ENCODE results near the gene JCAD.
A peak's percentile ranks its signal among the peaks of the same experiment; 100 is the strongest.
"Not testable (repeated sequence)": the region's sequence is repeated elsewhere in the genome, so short reads cannot be mapped to it uniquely, and the experiment has no call there.

Gene JCAD

GRCh38 chr10:30059209-30060107 lies at the start of gene JCAD:
JCAD (minus strand) TSS chr10:30059586; CDS start chr10:30047812, 11,774 bp downstream.
- ATAC-seq (peak; percentile 75), DNase-seq (peak; percentile 66)
- peaks cover 58% of the 10 kb centered on the region for H3K27me3 Mint-ChIP-seq

GRCh38 chr10:30106987-30107386 lies 47.6 kb upstream of the JCAD start:
- DNase-seq (no peak), ATAC-seq (no peak)
- Mint-ChIP-seq H3K9me3 (no peaks in the 10 kb centered on the region), H3K4me1 (no peaks in the 10 kb centered on the region), H3K27ac (no peak overlapping the region), H3K36me3 (ENCODE audit: low read depth) (no peaks in the 10 kb centered on the region), H3K27me3 (peaks cover 12% of the 10 kb centered on the region), H3K4me3 (no peak overlapping the region)

More at GRCh38 chr10:30059209-30060107, at the start of gene JCAD:
- Mint-ChIP-seq H3K36me3 (ENCODE audit: low read depth) (no peaks in the 10 kb centered on the region), H3K9me3 (no peaks in the 10 kb centered on the region), H3K27ac (no peak within 1 kb of the TSS), H3K4me3 (peak within 1 kb of the TSS; percentile 61), H3K4me1 (peaks cover 7% of the 10 kb centered on the region)

GRCh38 chr10:30103595-30104320 lies 44.4 kb upstream of the JCAD start:
- DNase-seq (no peak), ATAC-seq (no peak)
- H3K4me1 Mint-ChIP-seq = no peaks in the 10 kb centered on the region
- no peaks in the 10 kb centered on the region for H3K9me3 Mint-ChIP-seq
- no peak overlapping the region for H3K4me3 Mint-ChIP-seq
- H3K27me3 Mint-ChIP-seq = peaks cover 16% of the 10 kb centered on the region
- H3K27ac Mint-ChIP-seq = no peak overlapping the region
- H3K36me3 Mint-ChIP-seq (ENCODE audit: low read depth) = no peaks in the 10 kb centered on the region

DNA sequence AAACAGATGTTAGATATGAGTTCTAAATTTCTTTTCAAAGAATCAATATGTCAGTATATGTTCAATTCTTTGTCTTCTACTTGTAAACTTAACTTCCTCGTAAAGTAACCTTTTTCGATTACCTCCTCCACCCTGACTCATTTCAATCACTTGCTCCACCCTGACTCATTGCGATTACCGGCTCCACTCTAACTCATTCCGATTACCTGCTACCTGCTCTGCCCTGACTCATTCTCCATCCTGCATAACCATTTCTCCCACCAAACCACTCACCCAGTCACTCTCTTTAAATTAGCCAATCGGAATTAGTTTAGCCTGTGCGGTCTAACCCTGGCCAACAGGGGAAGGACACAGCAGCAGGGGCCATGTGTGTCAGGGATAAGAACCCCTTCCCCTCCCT lies 40.3 kb upstream of the JCAD start:
- peaks cover 21% of the 10 kb centered on the region for H3K27me3 Mint-ChIP-seq
- H3K27ac Mint-ChIP-seq; DNase-seq; ATAC-seq; H3K36me3 Mint-ChIP-seq (ENCODE audit: low read depth); H3K4me3 Mint-ChIP-seq; H3K4me1 Mint-ChIP-seq; H3K9me3 Mint-ChIP-seq: not testable (repeated sequence)

- Mint-ChIP-seq H3K9me3 (no peaks in the 10 kb centered on the region), H3K27me3 (peaks cover 22% of the 10 kb centered on the region), H3K4me1 (no peaks in the 10 kb centered on the region), H3K36me3 (ENCODE audit: low read depth) (no peaks in the 10 kb centered on the region), H3K4me3 (no peak overlapping the region), H3K27ac (no peak overlapping the region)
- no peak for ATAC-seq
- no peak for DNase-seq
These were observed 39.7 kb upstream of the JCAD start for GRCh38 chr10:30099101-30099500.

GRCh38 chr10:30098629-30099028 lies 39.2 kb upstream of the JCAD start:
- no peak overlapping the region for H3K27ac Mint-ChIP-seq
- no peak overlapping the region for H3K4me3 Mint-ChIP-seq
- ATAC-seq = no peak
- DNase-seq = no peak
- H3K36me3 Mint-ChIP-seq (ENCODE audit: low read depth) = no peaks in the 10 kb centered on the region
- H3K9me3 Mint-ChIP-seq = no peaks in the 10 kb centered on the region
- no peaks in the 10 kb centered on the region for H3K4me1 Mint-ChIP-seq
- H3K27me3 Mint-ChIP-seq = peaks cover 18% of the 10 kb centered on the region

DNA sequence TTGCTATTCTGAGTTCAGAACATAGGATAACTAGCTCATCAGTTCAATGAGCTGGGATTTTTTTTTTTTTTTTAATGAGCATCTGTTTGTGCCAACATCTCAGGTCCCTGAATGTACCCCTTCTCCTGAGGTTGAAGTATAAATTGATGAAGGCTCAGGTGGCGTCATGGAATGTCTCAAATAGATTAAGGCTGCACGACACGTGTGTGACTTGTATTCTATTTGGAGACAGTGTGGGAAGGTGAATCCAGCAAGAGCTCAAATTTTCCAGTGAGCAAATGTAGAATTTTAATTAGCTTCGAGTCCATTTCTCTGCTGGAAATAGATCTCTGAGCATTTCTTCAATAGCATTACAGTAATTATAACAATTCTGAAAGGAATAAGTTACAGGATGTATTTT lies 37.2 kb upstream of the JCAD start:
- Mint-ChIP-seq H3K36me3 (ENCODE audit: low read depth) (no peaks in the 10 kb centered on the region), H3K27me3 (peaks cover 18% of the 10 kb centered on the region), H3K27ac (no peak overlapping the region), H3K4me1 (no peaks in the 10 kb centered on the region), H3K4me3 (no peak overlapping the region), H3K9me3 (no peaks in the 10 kb centered on the region)
- DNase-seq = no peak
- no peak for ATAC-seq

GRCh38 chr10:30095631-30096422 lies 36.4 kb upstream of the JCAD start:
- no peak for ATAC-seq
- Mint-ChIP-seq H3K9me3 (no peaks in the 10 kb centered on the region), H3K4me1 (no peaks in the 10 kb centered on the region), H3K36me3 (ENCODE audit: low read depth) (no peaks in the 10 kb centered on the region), H3K27ac (no peak overlapping the region), H3K4me3 (no peak overlapping the region), H3K27me3 (peaks cover 18% of the 10 kb centered on the region)
- DNase-seq = no peak

- no peak overlapping the region for H3K27ac Mint-ChIP-seq
- H3K4me1 Mint-ChIP-seq = no peaks in the 10 kb centered on the region
- no peaks in the 10 kb centered on the region for H3K9me3 Mint-ChIP-seq
- H3K4me3 Mint-ChIP-seq = no peak overlapping the region
- DNase-seq (no peak), ATAC-seq (no peak)
- peaks cover 15% of the 10 kb centered on the region for H3K27me3 Mint-ChIP-seq
- H3K36me3 Mint-ChIP-seq (ENCODE audit: low read depth) = no peaks in the 10 kb centered on the region
These were observed 35.2 kb upstream of the JCAD start for GRCh38 chr10:30094601-30095000.

- H3K9me3 Mint-ChIP-seq = no peaks in the 10 kb centered on the region
- H3K27ac Mint-ChIP-seq = no peak overlapping the region
- DNase-seq (no peak), ATAC-seq (no peak)
- peaks cover 14% of the 10 kb centered on the region for H3K27me3 Mint-ChIP-seq
- H3K36me3 Mint-ChIP-seq (ENCODE audit: low read depth) = no peaks in the 10 kb centered on the region
- no peak overlapping the region for H3K4me3 Mint-ChIP-seq
- no peaks in the 10 kb centered on the region for H3K4me1 Mint-ChIP-seq
These were observed 34.0 kb upstream of the JCAD start for GRCh38 chr10:30093303-30093950.

DNA sequence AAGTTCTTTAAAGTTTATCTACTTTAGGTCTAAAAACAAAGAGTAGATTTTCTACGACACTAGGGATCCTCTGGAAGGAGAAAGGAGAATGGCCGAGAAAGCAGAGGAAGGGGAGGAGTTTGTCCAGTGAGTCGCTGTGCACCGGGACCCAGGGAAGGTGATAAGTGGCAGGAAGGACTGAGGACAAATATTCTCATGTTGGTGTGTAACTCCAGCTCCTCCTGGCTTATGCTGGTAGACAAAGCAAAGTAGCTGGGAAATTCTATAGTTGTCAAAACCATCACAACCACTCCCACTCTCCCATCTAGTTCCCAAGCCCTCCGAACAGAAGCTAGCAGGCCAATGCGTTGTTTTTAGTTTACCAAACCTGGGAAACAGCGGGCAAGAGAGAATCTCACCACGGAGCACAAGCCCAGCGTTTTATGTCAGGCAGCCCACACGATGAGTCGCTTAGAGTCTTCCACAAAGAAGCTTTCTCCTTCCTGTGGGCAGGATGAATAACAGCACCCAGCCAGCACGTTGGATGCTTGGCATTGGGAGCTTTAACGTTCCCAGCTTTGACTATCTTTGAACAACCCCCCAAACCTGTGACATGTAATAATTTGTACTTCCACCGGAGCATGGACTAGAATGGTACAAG lies 32.9 kb upstream of the JCAD start:
- ATAC-seq (no peak), DNase-seq (no peak)
- H3K4me3 Mint-ChIP-seq = no peak overlapping the region
- H3K27ac Mint-ChIP-seq = no peak overlapping the region
- no peaks in the 10 kb centered on the region for H3K4me1 Mint-ChIP-seq
- H3K9me3 Mint-ChIP-seq = no peaks in the 10 kb centered on the region
- H3K36me3 Mint-ChIP-seq (ENCODE audit: low read depth) = no peaks in the 10 kb centered on the region
- peaks cover 19% of the 10 kb centered on the region for H3K27me3 Mint-ChIP-seq

GRCh38 chr10:30091136-30091535 lies 31.8 kb upstream of the JCAD start:
- Mint-ChIP-seq H3K27me3 (peaks cover 15% of the 10 kb centered on the region), H3K4me3 (no peak overlapping the region), H3K36me3 (ENCODE audit: low read depth) (no peaks in the 10 kb centered on the region), H3K27ac (no peak overlapping the region), H3K9me3 (no peaks in the 10 kb centered on the region), H3K4me1 (no peaks in the 10 kb centered on the region)
- no peak for ATAC-seq
- DNase-seq = no peak

GRCh38 chr10:30088178-30088577 lies 28.8 kb upstream of the JCAD start:
- H3K9me3 Mint-ChIP-seq = no peaks in the 10 kb centered on the region
- no peaks in the 10 kb centered on the region for H3K36me3 Mint-ChIP-seq (ENCODE audit: low read depth)
- H3K4me1 Mint-ChIP-seq = no peaks in the 10 kb centered on the region
- no peak overlapping the region for H3K27ac Mint-ChIP-seq
- peaks cover 13% of the 10 kb centered on the region for H3K27me3 Mint-ChIP-seq
- DNase-seq (no peak), ATAC-seq (no peak)
- no peak overlapping the region for H3K4me3 Mint-ChIP-seq

- Mint-ChIP-seq H3K27me3 (peaks cover 19% of the 10 kb centered on the region), H3K4me3 (no peak overlapping the region), H3K27ac (no peak overlapping the region), H3K36me3 (ENCODE audit: low read depth) (no peaks in the 10 kb centered on the region), H3K4me1 (no peaks in the 10 kb centered on the region), H3K9me3 (no peaks in the 10 kb centered on the region)
- no peak for ATAC-seq
- no peak for DNase-seq
These were observed 24.5 kb upstream of the JCAD start for GRCh38 chr10:30083934-30084333.

Data from activated naive CD8-positive, alpha-beta T cell treated with anti-CD3 and anti-CD28 coated beads, Interleukin-2, amount 50 U/mL, for 24 hours (primary cell).